ENCODE data around the gene UPP1.
"Not testable (repeated sequence)": the region's sequence is repeated elsewhere in the genome, so short reads cannot be mapped to it uniquely, and the experiment has no call there.

Gene UPP1

GRCh38 chr7:48112401-48113165 lies 23.5 kb downstream of the UPP1 start:
- no peak for DNase-seq (ENCODE audit: low spot score)

GRCh38 chr7:48113275-48113674 lies 24.2 kb downstream of the UPP1 start:
- DNase-seq (ENCODE audit: low spot score) = no peak

GRCh38 chr7:48114115-48114514 lies 25.1 kb downstream of the UPP1 start:
- no peak for DNase-seq (ENCODE audit: low spot score)

- DNase-seq (ENCODE audit: low spot score) = no peak
Measured at GRCh38 chr7:48114589-48114988, 25.5 kb downstream of the UPP1 start.

- no peak for DNase-seq (ENCODE audit: low spot score)
Measured at GRCh38 chr7:48116043-48116442, 27.0 kb downstream of the UPP1 start.

- DNase-seq (ENCODE audit: low spot score) = no peak
Measured at GRCh38 chr7:48118041-48118440, 29.0 kb downstream of the UPP1 start.

GRCh38 chr7:48120536-48120935 lies 31.5 kb downstream of the UPP1 start:
- DNase-seq (ENCODE audit: low spot score) = not testable (repeated sequence)

- no peak for DNase-seq (ENCODE audit: low spot score)
Measured at GRCh38 chr7:48126037-48126436, 37.0 kb downstream of the UPP1 start.

- DNase-seq (ENCODE audit: low spot score) = peak; percentile 76
Measured at GRCh38 chr7:48130658-48131108, 41.6 kb downstream of the UPP1 start.

- no peak for DNase-seq (ENCODE audit: low spot score)
Measured at GRCh38 chr7:48132792-48133191, 43.7 kb downstream of the UPP1 start.

- no peak for DNase-seq (ENCODE audit: low spot score)
Measured at GRCh38 chr7:48139459-48139858, 50.4 kb downstream of the UPP1 start.

GRCh38 chr7:48140001-48140681 lies 51.1 kb downstream of the UPP1 start:
- DNase-seq (ENCODE audit: low spot score) = no peak

GRCh38 chr7:48141521-48141920 lies 52.5 kb downstream of the UPP1 start:
- no peak for DNase-seq (ENCODE audit: low spot score)

- no peak for DNase-seq (ENCODE audit: low spot score)
Measured at GRCh38 chr7:48144291-48144768, 55.3 kb downstream of the UPP1 start.

GRCh38 chr7:48147078-48147591 lies 58.1 kb downstream of the UPP1 start:
- no peak for DNase-seq (ENCODE audit: low spot score)

GRCh38 chr7:48147690-48148089 lies 58.6 kb downstream of the UPP1 start:
- not testable (repeated sequence) for DNase-seq (ENCODE audit: low spot score)

GRCh38 chr7:48148311-48148710 lies 59.2 kb downstream of the UPP1 start:
- DNase-seq (ENCODE audit: low spot score) = no peak

GRCh38 chr7:48149058-48149457 lies 60.0 kb downstream of the UPP1 start:
- no peak for DNase-seq (ENCODE audit: low spot score)

GRCh38 chr7:48150086-48150485 lies 61.0 kb downstream of the UPP1 start:
- DNase-seq (ENCODE audit: low spot score) = no peak

GRCh38 chr7:48154792-48155413 lies 65.8 kb downstream of the UPP1 start:
- DNase-seq (ENCODE audit: low spot score) = peak; percentile 40
